ENCODE results near the gene PSMA4.
"Not testable (repeated sequence)": the region's sequence is repeated elsewhere in the genome, so short reads cannot be mapped to it uniquely, and the experiment has no call there.

Gene PSMA4

GRCh38 chr15:78540871-78541743, 863 bp downstream of the PSMA4 start:
- TF ChIP-seq CTCF (conservative IDR thresholded peaks at IDR 0.05) (no peak), ZFX (IDR thresholded peaks at IDR 0.05) (0 out of 2 replicates have a peak, but pooled peaks have one; percentile 18)

GRCh38 chr15:78541744-78542034, 1.4 kb downstream of the PSMA4 start:
- no peak overlapping the region for H3K27ac ChIP-seq
- TF ChIP-seq CTCF (conservative IDR thresholded peaks at IDR 0.05) (no peak), ZFX (IDR thresholded peaks at IDR 0.05) (no peak)

More at GRCh38 chr15:78540871-78541743, 863 bp downstream of the PSMA4 start:
- H3K27ac ChIP-seq = peak overlapping the region; percentile 97

- no peak overlapping the region for H3K27ac ChIP-seq
- no peak for TF ChIP-seq ZFX (IDR thresholded peaks at IDR 0.05)
- no peak for TF ChIP-seq CTCF (conservative IDR thresholded peaks at IDR 0.05)
Observed at GRCh38 chr15:78542647-78543046, 2.4 kb downstream of the PSMA4 start.

GRCh38 chr15:78550194-78550593, 9.9 kb downstream of the PSMA4 start:
- no peak overlapping the region for H3K27ac ChIP-seq
- TF ChIP-seq CTCF (conservative IDR thresholded peaks at IDR 0.05) (no peak), ZFX (IDR thresholded peaks at IDR 0.05) (no peak)

- no peak for TF ChIP-seq CTCF (conservative IDR thresholded peaks at IDR 0.05)
- TF ChIP-seq ZFX (IDR thresholded peaks at IDR 0.05) = no peak
- H3K27ac ChIP-seq = no peak overlapping the region
Observed at GRCh38 chr15:78550815-78551214, 10.6 kb downstream of the PSMA4 start.

- no peak overlapping the region for H3K27ac ChIP-seq
- TF ChIP-seq ZFX (IDR thresholded peaks at IDR 0.05) (no peak), CTCF (conservative IDR thresholded peaks at IDR 0.05) (no peak)
Observed at GRCh38 chr15:78551902-78552301, 11.7 kb downstream of the PSMA4 start.

GRCh38 chr15:78552597-78552996, 12.4 kb downstream of the PSMA4 start:
- no peak overlapping the region for H3K27ac ChIP-seq
- TF ChIP-seq CTCF (conservative IDR thresholded peaks at IDR 0.05) = no peak
- TF ChIP-seq ZFX (IDR thresholded peaks at IDR 0.05) = no peak

GRCh38 chr15:78560201-78560600, 20.0 kb downstream of the PSMA4 start:
- not testable (repeated sequence) for H3K27ac ChIP-seq
